CD4-positive, alpha-beta T cell treated with Interleukin-4 for 1 hour (primary cell): Measurements from ENCODE around the gene PTPRJ.
"Not testable (repeated sequence)": the region's sequence is repeated elsewhere in the genome, so short reads cannot be mapped to it uniquely, and the experiment has no call there.

Experiments used
- DNase-seq, 2 donors: peaks; one replicate each; pipeline ENCODE4 v3.0.0-alpha.2; 2020 to 2022

The PTPRJ gene

GRCh38 chr11:48019217-48019584 lies 38.8 kb downstream of the PTPRJ start:
- DNase-seq = peak in 1 of 2 donors; percentile 55

GRCh38 chr11:48019595-48019994 lies 39.2 kb downstream of the PTPRJ start:
- no peak for DNase-seq

GRCh38 chr11:48020092-48020755 lies 39.9 kb downstream of the PTPRJ start:
- DNase-seq = peak; percentile 74 to 79

GRCh38 chr11:48021201-48021820 lies 41.0 kb downstream of the PTPRJ start:
- DNase-seq = not testable (repeated sequence)

GRCh38 chr11:48022445-48022844 lies 42.1 kb downstream of the PTPRJ start:
- no peak for DNase-seq

- DNase-seq = not testable (repeated sequence)
Observed at GRCh38 chr11:48023608-48024007, 43.2 kb downstream of the PTPRJ start.

- DNase-seq = no peak
Observed at GRCh38 chr11:48024635-48025071, 44.3 kb downstream of the PTPRJ start.

- no peak for DNase-seq
Observed at GRCh38 chr11:48025293-48025983, 45.1 kb downstream of the PTPRJ start.

GRCh38 chr11:48025984-48026340 lies 45.6 kb downstream of the PTPRJ start:
- DNase-seq = no peak

- DNase-seq = peak in 1 of 2 donors; percentile 40
Observed at GRCh38 chr11:48028914-48029680, 48.7 kb downstream of the PTPRJ start.

GRCh38 chr11:48029681-48030290 lies 49.4 kb downstream of the PTPRJ start:
- no peak for DNase-seq

- no peak for DNase-seq
Observed at GRCh38 chr11:48031602-48032001, 51.2 kb downstream of the PTPRJ start.

- no peak for DNase-seq
Observed at GRCh38 chr11:48032721-48033120, 52.4 kb downstream of the PTPRJ start.

- no peak for DNase-seq
Observed at GRCh38 chr11:48033918-48034341, 53.6 kb downstream of the PTPRJ start.

- DNase-seq = no peak
Observed at GRCh38 chr11:48034926-48035871, 54.8 kb downstream of the PTPRJ start.

- DNase-seq = no peak
Observed at GRCh38 chr11:48036011-48036410, 55.7 kb downstream of the PTPRJ start.

GRCh38 chr11:48036466-48036865 lies 56.1 kb downstream of the PTPRJ start:
- no peak for DNase-seq

GRCh38 chr11:48037709-48038468 lies 57.5 kb downstream of the PTPRJ start:
- DNase-seq = no peak

- no peak for DNase-seq
Observed at GRCh38 chr11:48040830-48041444, 60.6 kb downstream of the PTPRJ start.
